ENCODE results near the gene DCTN3. TPM values are rescaled to one million over a fixed set of nuclear protein-coding genes. Genes with fewer than 3 reads are reported as not detected.
A peak's percentile ranks its signal among the peaks of the same experiment; 100 is the strongest.

The DCTN3 gene
- total and polyA plus RNA-seq, 10 of the 15 experiments (the other 5 are each of a cell fraction or from before 2014, with no cell fraction given) = 19.0 to 120 (median 71.8) TPM

- TF ChIP-seq CUX1 (IDR thresholded peaks at IDR 0.05; ENCODE audit: insufficient replicate concordance, low read depth, low read length) = no peak
- TF ChIP-seq SPI1 (IDR thresholded peaks at IDR 0.05; ENCODE audit: borderline replicate concordance, insufficient read depth, low read depth, low read length) = no peak
- no peak for TF ChIP-seq ZBTB4 (CRISPR knock-in tag; IDR thresholded peaks at IDR 0.05)
- no peak for TF ChIP-seq ZNF24 (IDR thresholded peaks at IDR 0.05)
- no peak for TF ChIP-seq NR2F1 (conservative IDR thresholded peaks at IDR 0.05)
- TF ChIP-seq CHD1 (IDR thresholded peaks at IDR 0.05; ENCODE audit: low read depth, low read length) = no peak
- TF ChIP-seq MEF2B (IDR thresholded peaks at IDR 0.05; ENCODE audit: partially characterized antibody, poor library complexity, severe bottlenecking) = no peak
- TF ChIP-seq PAX5 (IDR thresholded peaks at IDR 0.05; ENCODE audit: borderline replicate concordance, low read depth, low read length) = no peak
- TF ChIP-seq NKRF (conservative IDR thresholded peaks at IDR 0.05) = no peak
- TF ChIP-seq DPF2 (IDR thresholded peaks at IDR 0.05) = no peak
- no peak for TF ChIP-seq HCFC1 (IDR thresholded peaks at IDR 0.05; ENCODE audit: low read length)
- no peak for TF ChIP-seq CREM (IDR thresholded peaks at IDR 0.05; ENCODE audit: low read depth)
- TF ChIP-seq HSF1 (IDR thresholded peaks at IDR 0.05; ENCODE audit: low read depth, low read length) = no peak
- peak; percentile 57 for TF ChIP-seq SMC3 (IDR thresholded peaks at IDR 0.05; ENCODE audit: borderline replicate concordance, low read length)
- no peak for TF ChIP-seq BRCA1 (IDR thresholded peaks at IDR 0.05; ENCODE audit: low read depth, low read length)
- no peak for TF ChIP-seq LARP7 (IDR thresholded peaks at IDR 0.05)
These were observed 13.7 kb upstream of the DCTN3 start (continued) for GRCh38 chr9:34633851-34634550.

Measured in GM12878 (cell line).